Measurements from ENCODE around the gene FUCA1.
"Not testable (repeated sequence)": the region's sequence is repeated elsewhere in the genome, so short reads cannot be mapped to it uniquely, and the experiment has no call there.

FUCA1 gene

GRCh38 chr1:23905461-23906025 is 37.5 kb upstream of the FUCA1 start:
- POLR2A ChIA-PET (ENCODE audit: low non-redundant PET), result no interaction called here
- H3K27ac ChIP-seq, result no peak overlapping the region
- CTCF ChIA-PET, result no interaction called here
- TF ChIP-seq, protein P1, sequence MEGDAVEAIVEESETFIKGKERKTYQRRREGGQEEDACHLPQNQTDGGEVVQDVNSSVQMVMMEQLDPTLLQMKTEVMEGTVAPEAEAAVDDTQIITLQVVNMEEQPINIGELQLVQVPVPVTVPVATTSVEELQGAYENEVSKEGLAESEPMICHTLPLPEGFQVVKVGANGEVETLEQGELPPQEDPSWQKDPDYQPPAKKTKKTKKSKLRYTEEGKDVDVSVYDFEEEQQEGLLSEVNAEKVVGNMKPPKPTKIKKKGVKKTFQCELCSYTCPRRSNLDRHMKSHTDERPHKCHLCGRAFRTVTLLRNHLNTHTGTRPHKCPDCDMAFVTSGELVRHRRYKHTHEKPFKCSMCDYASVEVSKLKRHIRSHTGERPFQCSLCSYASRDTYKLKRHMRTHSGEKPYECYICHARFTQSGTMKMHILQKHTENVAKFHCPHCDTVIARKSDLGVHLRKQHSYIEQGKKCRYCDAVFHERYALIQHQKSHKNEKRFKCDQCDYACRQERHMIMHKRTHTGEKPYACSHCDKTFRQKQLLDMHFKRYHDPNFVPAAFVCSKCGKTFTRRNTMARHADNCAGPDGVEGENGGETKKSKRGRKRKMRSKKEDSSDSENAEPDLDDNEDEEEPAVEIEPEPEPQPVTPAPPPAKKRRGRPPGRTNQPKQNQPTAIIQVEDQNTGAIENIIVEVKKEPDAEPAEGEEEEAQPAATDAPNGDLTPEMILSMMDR (conservative IDR thresholded peaks at IDR 0.05; ENCODE audit: low read depth), result no peak
- no peak for DNase-seq (ENCODE audit: low spot score)

GRCh38 chr1:23904748-23905357 is 36.8 kb upstream of the FUCA1 start:
- POLR2A ChIA-PET (ENCODE audit: low non-redundant PET), result no interaction called here
- TF ChIP-seq, protein P1 (conservative IDR thresholded peaks at IDR 0.05; ENCODE audit: low read depth), result no peak
- DNase-seq (ENCODE audit: low spot score), result peak; percentile 57
- H3K27ac ChIP-seq, result no peak overlapping the region
- CTCF ChIA-PET, result no interaction called here

GRCh38 chr1:23903754-23904153 is 35.7 kb upstream of the FUCA1 start:
- TF ChIP-seq, protein P1 (conservative IDR thresholded peaks at IDR 0.05; ENCODE audit: low read depth), result no peak
- POLR2A ChIA-PET (ENCODE audit: low non-redundant PET), result interaction anchor here (0.6 kb wide), 1 partner anchor 156 kb away, joined by 3 read pairs; no protein-coding TSS in a partner anchor
- DNase-seq (ENCODE audit: low spot score), result no peak
- CTCF ChIA-PET, result no interaction called here
- no peak overlapping the region for H3K27ac ChIP-seq

GRCh38 chr1:23902321-23903278 is 34.5 kb upstream of the FUCA1 start:
- TF ChIP-seq, protein P1 (conservative IDR thresholded peaks at IDR 0.05; ENCODE audit: low read depth), result no peak
- POLR2A ChIA-PET (ENCODE audit: low non-redundant PET), result no interaction called here
- CTCF ChIA-PET, result interaction anchor here (1.0 kb wide), 1 partner anchor 34 kb away, joined by 3 read pairs; the partner anchor contains the start of gene FUCA1
- DNase-seq (ENCODE audit: low spot score), result no peak
- no peak overlapping the region for H3K27ac ChIP-seq

- H3K27ac ChIP-seq; POLR2A ChIA-PET (ENCODE audit: low non-redundant PET); DNase-seq (ENCODE audit: low spot score); CTCF ChIA-PET: not testable (repeated sequence)
Observed at GRCh38 chr1:23900017-23900416, 31.9 kb upstream of the FUCA1 start.

DNA sequence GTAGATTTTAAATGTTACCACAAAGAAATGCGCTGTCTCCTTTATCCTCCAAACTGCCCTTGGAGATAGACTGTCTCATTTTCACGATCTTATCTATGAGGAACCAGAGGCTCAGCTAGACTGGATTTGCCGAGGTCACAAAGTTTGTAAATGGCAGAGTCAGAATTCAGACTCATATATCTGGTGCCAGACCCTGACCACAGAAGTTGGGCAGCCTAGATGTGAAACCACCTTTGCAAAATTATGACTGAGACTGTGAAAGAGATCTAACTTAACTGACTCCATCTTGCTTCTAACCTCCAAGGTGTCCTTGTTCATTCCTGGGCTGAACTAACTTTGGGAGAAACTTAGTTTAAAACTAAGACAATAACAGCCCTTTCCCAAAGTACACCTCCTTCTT is 31.0 kb upstream of the FUCA1 start:
- no peak overlapping the region for H3K27ac ChIP-seq
- POLR2A ChIA-PET (ENCODE audit: low non-redundant PET), result no interaction called here
- CTCF ChIA-PET, result no interaction called here
- TF ChIP-seq, protein P1 (conservative IDR thresholded peaks at IDR 0.05; ENCODE audit: low read depth), result no peak
- DNase-seq (ENCODE audit: low spot score), result no peak

Data from RWPE1 (cell line).